HT-29 (cell line): ENCODE results near the gene GRID1. TPM values are rescaled to one million over a fixed set of nuclear protein-coding genes. Genes with fewer than 3 reads are reported as not detected.
A peak's percentile ranks its signal among the peaks of the same experiment; 100 is the strongest.
"Not testable (repeated sequence)": the region's sequence is repeated elsewhere in the genome, so short reads cannot be mapped to it uniquely, and the experiment has no call there.

ENCODE experiments used
- DNase-seq: peaks from one replicate; pipeline ENCODE4 v3.0.0-alpha.2; 2015; ENCODE audit warnings: low spot score
- total RNA-seq: library from RNA; depleted of rRNA; stranded (reverse); fragments of >200 nt; shearing (Covaris generic); gene quantifications from 2 replicates; pipeline ENCODE4 v1.2.3, GENCODE V29; 2014

Gene GRID1
- total RNA-seq, 1 experiment from 2014 or later: not detected

- DNase-seq: no peak
These were observed 432.0 kb downstream of the GRID1 start for GRCh38 chr10:85934586-85934985.

- DNase-seq: not testable (repeated sequence)
These were observed 436.6 kb downstream of the GRID1 start for GRCh38 chr10:85929993-85930392.

GRCh38 chr10:85927952-85928665 is 438.5 kb downstream of the GRID1 start:
- no peak for DNase-seq

GRCh38 chr10:85926986-85927385 is 439.6 kb downstream of the GRID1 start:
- no peak for DNase-seq

- DNase-seq: no peak
These were observed 440.5 kb downstream of the GRID1 start for GRCh38 chr10:85926136-85926535.

- DNase-seq: no peak
These were observed 441.3 kb downstream of the GRID1 start for GRCh38 chr10:85925201-85925750.

GRCh38 chr10:85924382-85925102 is 442.1 kb downstream of the GRID1 start:
- no peak for DNase-seq

GRCh38 chr10:85922356-85923129 is 444.1 kb downstream of the GRID1 start:
- DNase-seq: no peak

- no peak for DNase-seq
These were observed 444.8 kb downstream of the GRID1 start for GRCh38 chr10:85921789-85922188.

- DNase-seq: no peak
These were observed 446.3 kb downstream of the GRID1 start for GRCh38 chr10:85920311-85920710.

GRCh38 chr10:85919491-85920021 is 447.0 kb downstream of the GRID1 start:
- peak; percentile 3 for DNase-seq

GRCh38 chr10:85918371-85918770 is 448.2 kb downstream of the GRID1 start:
- DNase-seq: no peak

GRCh38 chr10:85917601-85918000 is 449.0 kb downstream of the GRID1 start:
- DNase-seq: no peak

GRCh38 chr10:85916994-85917573 is 449.5 kb downstream of the GRID1 start:
- no peak for DNase-seq

- DNase-seq: no peak
These were observed 450.3 kb downstream of the GRID1 start for GRCh38 chr10:85916286-85916685.

GRCh38 chr10:85915245-85915846 is 451.2 kb downstream of the GRID1 start:
- no peak for DNase-seq

- DNase-seq: no peak
These were observed 451.9 kb downstream of the GRID1 start for GRCh38 chr10:85914720-85915119.

- DNase-seq: no peak
These were observed 458.1 kb downstream of the GRID1 start for GRCh38 chr10:85908462-85908861.

GRCh38 chr10:85902051-85902450 is 464.5 kb downstream of the GRID1 start:
- DNase-seq: peak; percentile 53

GRCh38 chr10:85901599-85901998 is 465.0 kb downstream of the GRID1 start:
- DNase-seq: peak; percentile 48

GRCh38 chr10:85900487-85900886 is 466.1 kb downstream of the GRID1 start:
- DNase-seq: no peak
